ENCODE results near the gene SPAM1.
"Not testable (repeated sequence)": the region's sequence is repeated elsewhere in the genome, so short reads cannot be mapped to it uniquely, and the experiment has no call there.

The SPAM1 gene

DNA sequence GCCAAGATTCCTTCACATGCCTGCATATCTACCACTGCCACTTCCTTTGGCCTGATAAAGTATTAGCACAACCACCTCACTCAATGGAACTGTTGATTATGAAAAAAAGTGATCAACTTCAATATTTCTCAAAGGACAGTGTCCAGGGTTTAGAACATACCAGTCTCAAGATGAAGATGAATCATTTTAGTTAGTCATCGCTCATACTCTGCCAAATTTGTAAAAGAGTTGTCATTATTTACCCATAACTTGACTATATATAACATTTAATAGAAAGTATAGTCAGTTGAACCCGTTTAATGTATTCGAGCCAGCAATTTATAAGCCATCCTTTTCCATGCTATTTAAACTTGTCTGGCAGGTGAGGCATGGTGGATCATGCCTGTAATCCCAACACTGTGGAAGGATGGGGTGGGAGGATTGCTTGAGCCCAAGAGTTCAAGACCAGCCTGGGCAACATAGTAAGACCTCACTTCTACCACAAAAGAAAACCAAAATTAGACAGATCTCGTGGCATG is 33.2 kb downstream of the SPAM1 start:
- DNase-seq (ENCODE audit: low read depth) = no peak

DNA sequence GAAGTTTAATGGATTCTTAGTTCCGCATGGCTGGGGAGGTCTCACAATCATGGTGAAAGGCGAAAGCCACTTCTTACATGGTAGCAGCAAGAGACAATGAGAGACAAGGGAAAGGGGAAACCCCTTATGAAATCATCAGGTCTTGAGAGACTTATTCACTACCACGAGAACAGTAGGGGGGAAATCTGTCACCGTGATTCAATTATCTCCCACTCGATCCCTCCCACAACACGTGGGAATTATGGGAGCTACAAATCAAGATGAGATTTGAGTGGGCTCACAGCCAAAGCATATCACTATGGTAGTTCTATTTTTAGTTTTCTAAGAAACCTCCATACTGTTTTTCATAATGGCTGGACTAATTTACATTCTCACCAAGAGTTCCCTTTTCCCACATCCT is 36.7 kb downstream of the SPAM1 start:
- DNase-seq (ENCODE audit: low read depth) = no peak

DNA sequence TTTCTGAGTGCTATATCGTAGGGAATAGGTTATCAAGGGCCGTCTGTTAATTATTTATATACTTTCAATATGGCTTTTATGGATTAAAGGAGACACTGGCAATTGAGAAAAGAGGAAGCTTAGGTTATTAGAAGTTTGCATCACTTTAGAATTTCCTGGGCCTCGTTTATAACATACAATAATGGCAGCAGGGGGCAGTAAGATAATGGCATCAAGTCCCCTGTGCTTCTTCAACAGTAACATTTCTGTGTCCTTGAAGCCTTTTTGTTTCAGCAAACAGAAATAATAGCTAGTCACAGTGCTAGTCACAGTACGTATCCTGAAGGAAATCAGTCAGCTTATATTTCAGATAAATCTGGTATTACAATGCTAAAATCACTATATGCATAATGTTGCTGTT is 41.9 kb downstream of the SPAM1 start:
- no peak for DNase-seq (ENCODE audit: low read depth)

DNA sequence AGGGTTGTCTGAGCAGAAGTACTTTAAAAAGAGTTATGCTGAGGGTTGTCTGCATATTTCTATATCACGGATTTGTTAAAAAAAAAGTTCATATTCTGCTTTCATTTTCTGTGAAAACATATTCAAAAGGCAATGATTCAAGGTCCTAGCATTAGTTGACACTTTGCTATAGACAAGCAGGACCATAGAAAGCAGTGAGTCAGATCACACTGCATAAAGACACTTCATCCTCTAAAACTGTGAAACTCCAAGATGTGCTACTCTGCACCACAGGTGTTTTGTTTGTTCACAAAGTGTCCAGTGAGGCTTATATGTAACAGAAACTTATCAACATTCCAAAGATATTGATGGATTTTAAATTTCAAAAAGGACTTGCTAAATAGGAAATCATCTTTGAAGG is 47.0 kb downstream of the SPAM1 start:
- no peak for DNase-seq (ENCODE audit: low read depth)

DNA sequence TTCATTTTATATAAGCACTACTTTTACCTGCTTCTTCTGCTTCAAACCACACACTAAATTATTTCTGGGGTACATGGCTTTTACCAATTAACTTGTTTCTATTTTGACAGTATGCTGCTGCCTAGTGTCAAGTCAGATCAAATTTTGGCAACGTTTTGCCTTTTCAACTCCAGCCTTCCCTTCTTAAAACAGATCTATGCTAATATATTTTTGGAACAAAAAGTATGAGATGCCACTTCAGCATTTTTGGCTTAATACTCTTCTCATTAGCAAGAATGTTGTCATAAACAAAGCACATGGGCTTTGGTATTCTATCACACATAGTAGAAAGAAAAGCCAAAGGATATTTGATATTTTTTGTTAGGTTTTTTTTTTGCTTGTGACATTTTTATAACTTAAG is 47.8 kb downstream of the SPAM1 start:
- no peak for DNase-seq (ENCODE audit: low read depth)

DNA sequence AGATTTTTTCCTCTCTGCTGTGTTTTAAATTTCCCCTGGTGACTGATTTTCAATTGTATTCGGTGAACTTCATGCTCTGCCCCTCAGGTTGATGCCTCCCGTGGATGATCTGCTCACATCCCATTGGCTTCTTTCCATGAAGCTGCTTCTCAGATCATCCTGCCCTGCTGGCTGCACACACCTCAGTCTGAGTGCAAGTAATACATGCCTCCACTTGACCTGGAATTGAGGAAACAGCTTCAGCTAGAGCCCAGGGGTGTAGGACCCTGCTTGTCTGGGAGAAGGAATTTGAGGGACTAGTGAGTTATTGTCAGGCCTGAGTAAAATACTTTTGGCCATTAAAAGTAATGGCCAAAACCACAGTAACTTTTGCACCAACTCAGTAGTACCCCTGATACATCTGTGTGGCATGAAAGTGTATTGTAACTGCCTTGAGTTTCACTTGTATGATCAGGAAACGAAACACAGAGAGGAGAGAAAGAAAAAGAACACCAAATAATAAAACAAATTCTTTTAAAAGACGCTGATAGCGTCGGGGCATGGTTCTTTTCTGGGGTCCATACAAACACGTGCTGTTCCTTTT is 49.4 kb downstream of the SPAM1 start:
- DNase-seq (ENCODE audit: low read depth) = no peak

DNA sequence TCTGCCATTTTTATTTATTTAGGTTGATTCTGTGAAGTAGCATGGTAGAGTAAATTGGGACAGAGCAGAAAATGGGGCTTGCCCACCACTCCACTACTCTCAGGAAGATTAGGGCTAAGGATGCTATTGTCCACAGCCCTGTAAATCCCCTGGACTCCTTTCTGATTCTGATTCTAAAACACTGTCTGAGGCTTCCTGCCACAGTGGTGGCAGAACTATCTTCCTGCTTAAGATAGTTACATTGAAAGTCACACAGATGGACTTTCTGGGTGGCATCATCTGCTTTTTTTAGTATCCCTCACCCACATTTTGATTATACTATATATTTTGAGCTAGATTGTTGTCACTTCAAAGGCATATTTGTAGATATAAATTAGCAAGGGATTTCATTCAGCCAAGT is 50.0 kb downstream of the SPAM1 start:
- DNase-seq (ENCODE audit: low read depth) = no peak

DNA sequence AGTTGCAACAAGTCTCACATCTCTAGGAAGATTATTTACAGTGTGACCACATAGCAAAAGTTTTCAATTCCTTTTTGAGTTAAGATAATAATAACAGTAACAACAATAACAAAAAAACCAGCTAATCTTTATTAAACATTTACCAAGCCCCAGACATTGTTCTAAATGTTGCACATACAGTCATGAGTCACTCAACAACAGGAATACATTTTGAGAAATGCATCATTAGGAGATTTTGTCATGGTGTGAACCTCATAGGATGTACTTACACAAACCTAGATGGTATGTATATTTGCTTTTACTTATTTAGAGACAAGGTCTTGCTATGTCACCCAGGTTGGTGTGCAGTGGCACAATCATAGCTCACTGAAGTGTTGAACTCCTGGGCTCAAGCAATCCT is 52.0 kb downstream of the SPAM1 start:
- DNase-seq (ENCODE audit: low read depth) = no peak

DNA sequence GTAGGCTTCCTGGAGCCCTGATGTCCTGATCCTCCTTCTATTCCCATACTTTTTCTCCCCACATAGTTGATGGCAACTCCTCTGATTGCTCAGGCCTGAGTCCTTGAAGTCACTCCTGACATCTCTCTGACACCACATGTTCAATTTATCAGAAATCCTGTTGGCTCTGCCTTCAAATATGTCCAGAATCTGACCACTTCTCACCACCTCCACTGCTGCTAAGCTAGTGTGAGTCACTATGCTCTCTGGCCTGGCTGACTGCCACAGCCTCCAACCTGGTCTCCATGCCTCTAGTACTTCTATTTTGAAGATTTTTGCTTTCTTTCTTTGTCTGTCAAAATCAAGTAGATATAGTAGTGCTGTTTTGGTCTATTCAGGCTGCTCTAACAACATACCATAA is 54.8 kb downstream of the SPAM1 start:
- DNase-seq (ENCODE audit: low read depth) = no peak

DNA sequence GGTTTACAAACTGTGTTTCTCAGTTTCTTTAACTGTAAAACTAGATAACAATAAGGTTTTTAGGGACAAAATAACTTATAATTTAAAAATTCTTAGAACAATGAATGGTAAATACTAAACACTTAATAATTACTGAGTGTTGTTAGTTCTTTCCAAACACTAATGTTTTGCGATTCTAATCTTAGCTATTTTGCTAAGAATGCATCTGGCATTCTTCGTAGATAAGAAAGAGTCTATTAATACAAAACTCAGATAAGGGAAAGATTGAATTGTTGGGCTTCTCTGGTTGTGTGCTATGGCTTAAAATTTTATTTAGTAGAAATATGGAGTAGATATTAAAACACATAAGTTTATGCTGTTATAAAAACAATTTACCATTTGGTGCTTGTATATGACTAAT is 62.4 kb downstream of the SPAM1 start:
- DNase-seq (ENCODE audit: low read depth) = no peak

DNA sequence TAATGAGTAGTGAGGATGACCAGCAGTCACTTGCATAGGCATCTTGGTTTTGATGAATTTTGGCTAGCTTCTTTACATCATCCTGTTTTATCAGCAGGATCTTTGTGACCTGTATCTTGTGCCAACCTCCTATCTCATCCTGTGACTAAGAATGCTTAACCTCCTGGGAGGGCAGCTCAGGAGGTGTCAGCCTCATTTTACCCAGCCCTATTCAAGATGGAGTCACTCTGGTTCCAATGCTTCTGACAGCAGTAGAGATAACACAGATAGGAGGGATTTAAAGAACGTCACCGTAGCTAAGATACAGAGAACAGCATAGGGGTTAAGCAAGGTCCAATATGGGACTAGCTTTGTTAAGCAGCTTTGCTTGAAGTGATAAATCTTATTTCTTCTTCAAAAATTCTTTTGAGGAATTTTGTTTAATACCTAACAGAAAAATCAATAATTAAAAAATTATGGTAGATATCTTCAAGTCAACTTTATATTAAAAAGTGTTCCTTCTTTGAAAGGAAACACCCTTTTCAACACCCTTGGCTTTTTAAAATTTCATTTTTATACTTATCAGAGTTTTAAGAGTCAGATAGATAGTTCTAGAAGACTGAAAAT is 68.0 kb downstream of the SPAM1 start:
- DNase-seq (ENCODE audit: low read depth) = no peak

DNA sequence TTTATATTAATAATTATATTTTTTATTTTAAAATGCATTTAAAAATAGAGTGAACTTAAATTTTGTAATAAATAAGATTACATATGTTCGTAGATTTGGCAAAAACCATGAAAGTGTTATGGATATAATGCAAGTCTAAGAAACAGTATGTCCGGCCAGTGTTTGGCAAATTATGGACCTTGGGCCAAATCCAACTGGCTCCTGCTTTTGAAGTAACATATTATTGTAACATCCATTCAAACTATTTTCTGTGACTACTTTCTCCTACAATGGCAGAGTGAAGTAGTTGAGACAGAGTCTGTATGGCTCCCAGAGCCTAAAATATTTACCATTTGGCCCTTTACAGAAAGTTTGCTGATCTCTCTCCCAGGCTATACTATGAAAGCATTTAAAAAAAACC is 69.0 kb downstream of the SPAM1 start:
- no peak for DNase-seq (ENCODE audit: low read depth)

DNA sequence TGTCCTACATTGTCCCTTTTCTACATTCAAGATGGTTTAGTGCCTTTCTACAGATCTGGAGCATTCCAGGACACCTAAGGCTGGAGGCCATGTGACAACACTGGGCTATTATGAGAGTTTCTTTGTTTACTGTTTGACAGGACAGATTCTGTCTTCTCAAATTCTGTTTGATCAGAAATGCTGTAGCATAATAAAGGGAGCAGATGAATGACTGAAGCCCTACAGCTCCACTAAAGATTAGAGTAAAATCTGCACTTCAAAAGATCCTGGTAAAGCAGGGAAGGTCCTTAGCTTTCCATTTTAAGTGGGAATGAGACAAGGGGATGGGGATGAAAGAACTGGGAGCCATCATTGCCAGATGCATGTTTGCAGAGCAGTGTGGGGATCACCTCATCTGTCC is 69.4 kb downstream of the SPAM1 start:
- DNase-seq (ENCODE audit: low read depth) = no peak

DNA sequence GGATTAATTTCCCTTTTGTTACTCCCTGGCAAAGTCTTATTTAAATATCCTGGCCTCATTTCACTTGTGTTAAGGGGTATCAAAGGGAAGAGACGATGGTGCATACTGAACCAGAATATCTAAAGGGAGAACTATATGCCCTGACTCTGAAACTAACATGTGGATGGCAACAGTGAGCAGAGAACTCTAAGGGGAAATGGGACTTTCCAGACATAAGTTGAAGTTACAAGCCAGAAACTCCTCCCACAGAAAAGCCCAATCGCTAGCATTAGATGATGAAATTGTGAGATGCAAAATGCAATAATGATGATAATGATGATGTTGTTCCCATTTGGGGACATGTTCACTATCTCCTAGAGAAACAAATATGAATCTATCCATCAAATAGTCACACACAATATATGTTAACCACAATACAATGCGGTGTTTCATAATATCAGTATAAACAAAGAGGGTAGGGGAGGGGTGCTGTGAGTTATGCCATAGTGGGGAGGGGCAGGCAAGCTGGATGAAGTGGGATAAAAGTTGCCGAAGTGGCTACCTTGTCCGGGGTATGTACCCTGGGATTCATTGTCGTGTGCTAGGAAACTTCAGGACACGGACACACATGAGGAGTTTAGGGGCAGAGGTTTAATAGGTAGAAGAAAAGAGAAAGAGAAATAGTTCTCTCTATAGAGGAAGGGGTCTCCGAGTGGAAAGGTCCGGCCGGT is 70.7 kb downstream of the SPAM1 start:
- DNase-seq (ENCODE audit: low read depth) = no peak

DNA sequence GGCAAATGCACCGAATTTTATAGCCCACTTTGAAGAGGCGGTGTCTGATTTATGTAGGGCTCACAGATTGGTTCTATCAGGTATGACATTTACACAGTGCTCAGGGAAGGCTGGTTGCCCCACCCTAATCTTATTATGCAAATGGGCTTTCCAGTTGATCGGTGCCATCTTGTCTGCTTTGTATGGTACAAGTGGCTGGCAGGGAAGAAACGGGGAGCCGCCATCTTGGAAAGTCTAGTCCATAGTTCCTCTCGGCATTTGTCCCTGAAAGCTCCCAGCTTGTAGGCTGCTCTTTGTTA is 71.2 kb downstream of the SPAM1 start:
- DNase-seq (ENCODE audit: low read depth) = no peak

DNA sequence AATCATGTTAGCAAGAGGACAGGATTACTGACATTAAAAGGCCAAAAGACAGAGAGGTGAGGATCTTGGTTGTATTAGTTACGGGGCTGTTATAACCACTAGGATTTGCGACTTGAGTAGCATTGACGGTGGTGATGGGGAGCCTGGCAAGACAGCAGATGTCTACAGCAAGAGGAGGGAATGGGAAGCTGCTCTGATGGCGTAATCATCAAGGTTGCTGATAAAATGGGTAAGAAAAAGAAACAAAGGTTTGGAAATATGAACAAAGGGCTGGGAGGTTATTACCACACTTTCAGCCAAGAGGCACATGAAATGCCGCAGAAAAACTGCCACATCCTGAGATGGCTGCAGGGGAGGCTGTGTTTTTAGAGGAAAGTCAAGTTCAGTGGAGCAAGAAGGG is 73.9 kb downstream of the SPAM1 start:
- DNase-seq (ENCODE audit: low read depth) = no peak

DNA sequence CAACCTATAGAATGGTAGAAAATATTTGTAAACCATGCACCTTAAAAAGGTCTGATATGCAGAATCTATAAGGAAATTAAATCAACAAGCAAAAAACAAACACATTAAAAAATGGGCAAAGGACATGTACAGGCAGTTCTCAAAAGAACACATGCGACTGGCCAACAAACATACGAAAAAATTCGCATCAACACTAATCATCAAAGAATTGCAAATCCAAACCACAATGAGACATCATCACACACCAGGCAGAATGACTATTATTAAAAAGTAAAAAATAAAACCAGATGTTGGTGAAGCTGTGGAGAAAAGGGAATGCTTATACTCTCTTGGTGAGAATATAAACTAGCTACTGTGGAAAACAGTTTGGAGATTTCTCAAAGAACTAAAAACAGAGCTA is 74.7 kb downstream of the SPAM1 start:
- DNase-seq (ENCODE audit: low read depth) = no peak

DNA sequence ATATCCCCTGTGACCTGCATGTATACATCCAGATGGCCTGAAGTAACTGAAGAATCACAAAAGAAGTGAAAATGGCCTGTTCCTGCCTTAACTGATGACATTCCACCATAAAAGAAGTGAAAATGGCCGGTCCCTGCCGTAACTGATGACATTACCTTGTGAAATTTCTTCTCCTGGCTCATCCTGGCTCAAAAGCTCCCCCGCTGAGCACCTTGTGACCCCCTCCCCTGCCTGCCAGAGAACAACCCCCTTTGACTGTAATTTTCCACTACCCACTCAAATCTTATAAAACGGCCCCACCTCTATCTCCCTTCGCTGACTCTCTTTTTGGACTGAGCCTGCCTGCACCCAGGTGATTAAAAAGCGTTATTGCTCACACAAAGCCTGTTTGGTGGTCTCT is 83.3 kb downstream of the SPAM1 start:
- not testable (repeated sequence) for DNase-seq (ENCODE audit: low read depth)

DNA sequence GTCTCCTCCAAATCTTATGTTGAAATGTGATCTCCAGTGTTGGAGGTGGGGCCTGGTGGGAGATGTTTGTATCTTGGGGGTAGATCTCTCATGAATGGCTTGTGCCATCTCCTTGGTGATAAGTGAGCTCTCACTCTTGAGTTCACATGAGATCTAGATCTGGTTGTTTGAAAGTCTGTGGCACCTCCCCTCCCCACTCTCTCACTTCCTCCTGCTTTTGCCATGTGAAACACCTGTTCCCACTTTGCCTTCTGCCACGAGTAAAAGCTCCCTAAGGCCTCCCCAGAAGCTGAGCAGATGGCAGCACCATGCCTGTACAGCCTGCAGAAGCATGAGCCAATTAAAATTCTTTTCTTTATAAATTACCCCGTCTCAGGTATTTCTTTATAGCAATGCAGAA is 84.3 kb downstream of the SPAM1 start:
- no peak for DNase-seq (ENCODE audit: low read depth)
